Activated naive CD8-positive, alpha-beta T cell treated with anti-CD3 and anti-CD28 coated beads, Interleukin-2, amount 10 ng/mL, durations not matched to agents 7 days and 5 days (primary cell): ENCODE results near the gene PGBD5. TPM values are rescaled to one million over a fixed set of nuclear protein-coding genes. Genes with fewer than 3 reads are reported as not detected.

Experiments used
- ATAC-seq: fragments of 150-1000 bp; cut with Tn5 transposase; one replicate; pipeline ENCODE4 v1.10.0; 2021; ENCODE audit warnings: low read depth, moderate library complexity
- POLR2A ChIA-PET: fragments of 350-600 bp; sonication (Branson Sonifier 250); formaldehyde crosslinking; loops from one replicate; lab custom pipeline; 2021; ENCODE audit warnings: antibody characterized with exemption; lab: Charles Lee
- DNase-seq: peaks from one replicate; pipeline ENCODE4 v3.0.0; 2021
- H3K27ac Mint-ChIP-seq: one replicate; pipeline ENCODE4 v1.8.0; 2022; ENCODE audit warnings: mild to moderate bottlenecking, mixed read lengths
- H3K27me3 Mint-ChIP-seq: one replicate; pipeline ENCODE4 v1.8.0; 2022; ENCODE audit warnings: mild to moderate bottlenecking, moderate library complexity, mixed read lengths
- H3K36me3 Mint-ChIP-seq: one replicate; pipeline ENCODE4 v1.8.0; 2021; ENCODE audit warnings: mild to moderate bottlenecking, mixed read lengths
- H3K4me1 Mint-ChIP-seq: one replicate; pipeline ENCODE4 v1.8.0; 2021; ENCODE audit warnings: mixed read lengths
- H3K4me3 Mint-ChIP-seq: one replicate; pipeline ENCODE4 v1.8.0; 2022; ENCODE audit warnings: mild to moderate bottlenecking, moderate library complexity, mixed read lengths
- H3K9me3 Mint-ChIP-seq: one replicate; pipeline ENCODE4 v1.8.0; 2021; ENCODE audit warnings: mixed read lengths
- total RNA-seq, 2 experiments: library from RNA; stranded (reverse); gene quantifications; one replicate each; pipeline ENCODE4 v1.2.3, GENCODE V29; 2021

The PGBD5 gene
- total RNA-seq, 2 experiments from 2014 or later: not detected

DNA sequence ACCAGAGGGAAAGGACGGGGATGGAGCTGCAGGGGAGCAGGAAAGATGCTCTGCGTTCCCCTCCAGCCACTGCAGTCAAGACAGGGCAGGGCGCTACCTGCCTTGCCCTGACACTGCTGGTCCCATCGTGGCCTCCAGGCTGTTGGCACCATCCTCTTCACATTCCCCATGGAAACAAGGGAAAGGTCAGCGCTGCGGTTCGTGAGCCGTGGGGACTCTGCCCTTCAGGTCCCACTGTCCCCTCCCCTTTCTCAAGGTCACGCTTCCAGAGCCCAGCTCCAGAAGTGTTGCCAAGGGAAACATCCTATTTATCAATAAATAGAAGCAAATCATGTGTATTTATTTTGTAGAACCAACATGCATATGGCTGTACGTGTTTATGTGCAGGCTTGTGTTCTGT lies 56.0 kb downstream of the PGBD5 start:
- Mint-ChIP-seq H3K36me3 (no peaks in the 10 kb centered on the region), H3K27ac (no peak overlapping the region), H3K27me3 (peaks cover 13% of the 10 kb centered on the region), H3K4me3 (no peak overlapping the region), H3K4me1 (no peaks in the 10 kb centered on the region), H3K9me3 (no peaks in the 10 kb centered on the region)
- DNase-seq (no peak), ATAC-seq (no peak)
- POLR2A ChIA-PET: no interaction called here

DNA sequence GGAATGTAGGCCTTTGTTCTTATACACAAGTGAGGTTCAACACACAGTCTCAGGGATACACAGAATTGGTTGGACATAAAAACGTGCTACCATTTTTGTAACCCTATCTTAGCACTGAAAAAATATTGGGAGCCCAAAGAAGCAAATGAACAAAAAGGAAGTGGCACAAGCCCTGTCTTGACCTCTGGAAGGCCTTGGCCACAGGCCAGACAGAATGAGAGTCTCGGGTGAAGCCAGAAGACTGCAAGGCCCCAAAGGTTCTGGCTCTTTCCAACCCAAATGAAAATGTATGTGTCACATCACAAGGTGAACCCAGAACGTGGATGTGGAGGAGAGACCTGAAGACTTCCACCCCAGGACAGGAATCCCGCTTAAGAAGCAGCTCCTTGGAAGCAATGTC lies 57.3 kb downstream of the PGBD5 start:
- DNase-seq (no peak), ATAC-seq (no peak)
- H3K4me1 Mint-ChIP-seq: no peaks in the 10 kb centered on the region
- no peak overlapping the region for H3K4me3 Mint-ChIP-seq
- H3K36me3 Mint-ChIP-seq: no peaks in the 10 kb centered on the region
- POLR2A ChIA-PET: no interaction called here
- H3K9me3 Mint-ChIP-seq: no peaks in the 10 kb centered on the region
- peaks cover 8% of the 10 kb centered on the region for H3K27me3 Mint-ChIP-seq
- no peak overlapping the region for H3K27ac Mint-ChIP-seq

DNA sequence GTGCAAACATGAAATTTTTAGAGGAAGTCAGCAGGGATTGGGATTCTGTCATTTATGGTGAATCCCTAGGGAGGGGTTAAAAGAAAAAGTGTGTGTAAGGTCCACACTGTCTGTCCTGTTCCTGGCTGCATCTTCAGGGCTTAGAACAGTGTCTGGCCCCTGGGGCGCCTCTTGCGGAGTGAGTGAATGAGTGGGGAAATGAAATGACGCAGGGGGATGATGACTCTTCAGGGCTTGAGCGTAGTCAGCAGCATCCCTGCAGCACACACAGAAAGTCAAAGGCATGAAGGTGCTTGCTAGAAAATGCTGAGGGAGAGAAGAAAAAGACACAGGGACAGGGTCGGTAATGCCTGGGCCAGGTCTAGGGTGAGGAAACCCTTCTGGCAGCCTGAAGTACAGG lies 57.8 kb downstream of the PGBD5 start:
- Mint-ChIP-seq H3K27ac (no peak overlapping the region), H3K4me1 (no peaks in the 10 kb centered on the region), H3K9me3 (no peaks in the 10 kb centered on the region)

DNA sequence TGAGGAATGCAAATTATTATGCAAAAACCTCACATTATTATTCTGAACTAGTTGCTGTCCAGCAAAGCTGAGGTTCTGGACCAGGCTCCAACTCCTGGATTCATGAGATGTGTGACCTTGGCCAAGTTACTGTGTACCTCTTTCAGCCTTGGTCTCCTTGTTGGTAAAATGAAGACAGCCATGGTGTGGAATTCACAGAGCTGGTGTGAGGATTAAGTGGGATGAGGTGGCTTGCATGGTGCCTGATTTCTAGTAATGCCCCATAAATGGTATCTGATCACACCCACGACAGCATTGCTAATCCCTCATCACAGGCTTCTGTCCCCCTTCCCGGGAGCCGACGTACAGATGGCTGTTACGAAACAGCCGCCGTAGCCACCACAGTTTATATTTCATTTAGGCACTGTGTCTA lies 59.6 kb downstream of the PGBD5 start:
- H3K4me3 Mint-ChIP-seq: no peak overlapping the region
- DNase-seq (no peak), ATAC-seq (no peak)
- H3K27ac Mint-ChIP-seq: no peak overlapping the region
- POLR2A ChIA-PET: no interaction called here
- no peaks in the 10 kb centered on the region for H3K9me3 Mint-ChIP-seq
- no peaks in the 10 kb centered on the region for H3K4me1 Mint-ChIP-seq
- H3K36me3 Mint-ChIP-seq: no peaks in the 10 kb centered on the region
- H3K27me3 Mint-ChIP-seq: peaks cover 8% of the 10 kb centered on the region

More for the DNA sequence above, 57.8 kb downstream of the PGBD5 start:
- ATAC-seq: no peak
- no peaks in the 10 kb centered on the region for H3K36me3 Mint-ChIP-seq
- POLR2A ChIA-PET: no interaction called here
- DNase-seq: no peak
- H3K27me3 Mint-ChIP-seq: peaks cover 8% of the 10 kb centered on the region
- H3K4me3 Mint-ChIP-seq: no peak overlapping the region

DNA sequence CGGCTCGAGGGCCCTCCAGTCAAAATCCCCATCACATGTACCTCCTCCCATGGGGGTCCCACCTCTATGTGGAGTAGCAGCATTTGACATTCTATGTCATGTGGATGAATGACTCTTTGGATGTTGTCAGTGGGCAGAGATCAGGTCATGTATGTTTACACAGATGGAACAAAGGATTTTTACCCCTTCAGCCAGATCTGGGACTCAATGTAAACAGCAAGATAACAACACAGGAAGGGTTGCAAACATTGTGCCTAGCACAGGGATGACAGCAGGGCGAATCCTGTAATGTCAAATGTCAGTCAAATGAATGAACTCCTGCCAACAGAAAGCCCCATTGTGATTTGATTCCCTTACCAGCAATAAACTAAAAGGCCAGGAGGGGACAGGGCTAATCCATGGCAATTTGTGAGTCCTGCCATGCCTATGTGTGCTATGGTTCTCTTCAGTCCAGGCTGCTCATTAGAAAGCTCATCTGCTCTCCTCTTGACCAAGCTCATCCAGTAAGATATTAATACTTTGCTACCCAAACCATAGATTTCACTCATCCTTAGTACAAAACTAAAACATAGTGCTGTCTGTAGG lies 60.3 kb downstream of the PGBD5 start:
- Mint-ChIP-seq H3K9me3 (no peaks in the 10 kb centered on the region), H3K4me3 (no peak overlapping the region), H3K4me1 (no peaks in the 10 kb centered on the region), H3K27ac (no peak overlapping the region), H3K36me3 (no peaks in the 10 kb centered on the region), H3K27me3 (peaks cover 8% of the 10 kb centered on the region)
- POLR2A ChIA-PET: no interaction called here
- ATAC-seq: no peak
- no peak for DNase-seq

DNA sequence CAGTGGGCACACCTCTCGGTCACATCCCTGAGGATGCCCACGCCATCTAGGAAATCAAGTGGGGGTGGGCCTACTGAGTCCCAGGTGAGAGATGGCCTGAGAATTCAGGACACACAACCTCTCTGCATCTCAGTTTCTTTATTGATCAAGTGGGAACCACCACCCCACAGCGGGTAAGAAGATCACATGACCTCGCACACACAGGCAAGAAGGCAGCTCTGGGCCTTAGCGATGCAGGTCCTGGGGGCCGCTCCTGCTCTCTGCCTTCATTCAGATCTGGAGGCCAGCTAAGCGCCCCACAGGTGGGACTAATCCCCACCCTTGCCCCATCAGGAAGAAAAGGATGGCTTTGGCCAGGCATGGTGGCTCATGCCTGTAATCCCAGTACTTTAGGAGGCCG lies 63.2 kb downstream of the PGBD5 start:
- no peaks in the 10 kb centered on the region for H3K36me3 Mint-ChIP-seq
- ATAC-seq (no peak), DNase-seq (no peak)
- peaks cover 8% of the 10 kb centered on the region for H3K27me3 Mint-ChIP-seq
- H3K4me3 Mint-ChIP-seq: no peak overlapping the region
- no peak overlapping the region for H3K27ac Mint-ChIP-seq
- POLR2A ChIA-PET: no interaction called here
- no peaks in the 10 kb centered on the region for H3K4me1 Mint-ChIP-seq
- H3K9me3 Mint-ChIP-seq: no peaks in the 10 kb centered on the region

DNA sequence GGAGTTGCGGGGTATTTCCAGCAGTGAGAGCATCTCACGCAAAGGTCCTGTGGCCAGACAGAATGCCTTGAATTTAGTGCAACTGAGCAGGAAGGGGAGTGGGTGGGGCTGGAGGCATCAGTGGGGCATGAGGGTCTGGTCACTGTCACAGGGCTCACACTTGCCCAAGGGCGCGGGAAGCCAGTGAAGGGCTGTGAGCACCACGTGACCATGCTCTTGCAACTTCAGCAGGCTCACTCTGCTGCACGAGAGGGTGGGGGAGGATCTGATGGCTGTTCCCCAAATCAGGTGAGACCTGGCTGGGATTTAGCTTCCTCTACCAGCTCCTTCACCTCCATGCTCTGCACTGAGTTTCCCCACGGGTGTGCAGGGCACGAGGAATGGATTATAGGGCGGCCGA lies 64.2 kb downstream of the PGBD5 start:
- no peak for DNase-seq
- Mint-ChIP-seq H3K4me3 (no peak overlapping the region), H3K27ac (no peak overlapping the region), H3K9me3 (no peaks in the 10 kb centered on the region), H3K27me3 (peaks cover 5% of the 10 kb centered on the region), H3K36me3 (no peaks in the 10 kb centered on the region), H3K4me1 (no peaks in the 10 kb centered on the region)
- no peak for ATAC-seq
- POLR2A ChIA-PET: no interaction called here

DNA sequence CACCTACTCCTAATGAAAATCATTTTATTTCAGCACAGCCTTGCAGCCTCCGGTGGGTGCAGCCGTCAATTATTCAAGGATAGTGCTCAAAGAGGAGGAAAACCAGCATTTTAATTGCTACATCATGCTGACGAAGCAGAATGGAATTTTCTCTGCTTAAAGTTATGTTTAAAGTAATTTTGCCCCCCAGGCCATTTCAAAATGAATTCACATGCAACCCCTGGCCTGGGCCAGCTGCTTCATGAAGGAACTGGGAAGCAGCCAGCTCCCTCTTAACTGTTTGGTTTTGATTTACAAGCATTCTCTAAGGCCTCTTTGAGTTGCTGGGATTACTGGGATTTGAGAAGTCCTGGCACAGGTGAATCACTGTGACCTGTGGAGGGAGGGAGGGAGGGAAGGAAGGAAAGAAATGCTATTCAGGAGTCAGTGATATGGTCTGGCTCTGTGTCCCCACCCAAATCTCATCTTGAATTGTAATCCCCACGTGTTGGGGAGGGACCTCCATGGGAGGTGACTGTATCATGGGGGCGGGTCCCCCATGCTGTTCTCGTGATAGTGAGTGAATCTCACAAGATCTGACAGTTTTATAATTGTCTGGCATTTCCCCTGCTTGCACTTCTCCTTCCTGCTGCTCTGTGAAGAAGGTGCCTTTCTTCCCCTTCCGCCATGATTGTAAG lies 66.0 kb downstream of the PGBD5 start:
- no peaks in the 10 kb centered on the region for H3K4me1 Mint-ChIP-seq
- no peak for ATAC-seq
- no peaks in the 10 kb centered on the region for H3K36me3 Mint-ChIP-seq

DNA sequence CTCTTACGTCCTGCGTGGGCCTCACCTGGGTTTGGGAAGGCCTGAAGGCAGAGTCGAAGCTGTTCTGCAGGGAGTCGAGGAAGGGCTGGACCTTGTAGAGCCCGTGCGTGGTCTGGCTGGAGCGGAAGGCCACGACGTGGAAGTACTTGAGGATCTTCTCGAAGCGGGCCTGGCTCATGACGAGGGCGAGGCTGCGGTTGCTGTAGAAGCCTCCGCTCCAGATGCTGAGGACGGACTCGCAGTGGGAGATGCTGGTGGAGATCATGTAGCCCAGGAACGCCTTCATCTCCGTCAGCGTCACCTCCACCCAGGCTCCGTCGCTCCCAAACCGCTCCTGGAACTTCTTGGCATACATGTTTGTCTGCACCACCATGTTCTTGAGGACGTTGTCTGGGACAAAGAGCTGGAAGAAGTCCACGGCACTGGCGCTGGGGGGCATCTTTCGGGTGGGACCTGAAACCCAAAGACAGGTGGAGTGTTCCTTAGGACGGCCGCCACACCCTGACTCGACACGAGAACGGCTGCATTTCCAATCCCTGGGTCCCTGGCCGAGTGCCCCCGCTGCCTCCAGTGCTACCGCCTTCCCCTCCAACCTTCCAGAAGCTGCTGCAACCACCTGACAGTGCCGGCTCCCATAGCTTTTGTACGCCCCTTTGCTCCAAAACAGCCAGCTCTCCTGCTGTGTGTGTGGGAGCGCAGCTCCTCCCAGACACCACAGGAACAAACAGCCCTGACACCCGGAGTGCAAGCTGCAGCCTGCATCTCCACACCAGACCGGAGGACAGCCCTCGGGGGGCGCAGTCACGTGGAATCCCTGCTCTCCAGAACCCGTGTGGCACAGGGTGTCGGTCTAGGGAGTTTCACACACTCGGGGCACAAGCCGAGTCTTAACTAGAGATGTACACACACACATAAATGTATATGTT lies 69.0 kb downstream of the PGBD5 start:
- Mint-ChIP-seq H3K27ac (no peak overlapping the region), H3K27me3 (no peaks in the 10 kb centered on the region), H3K9me3 (no peaks in the 10 kb centered on the region), H3K36me3 (no peaks in the 10 kb centered on the region), H3K4me1 (no peaks in the 10 kb centered on the region), H3K4me3 (no peak overlapping the region)
- ATAC-seq (no peak), DNase-seq (no peak)
- POLR2A ChIA-PET: no interaction called here

More for the DNA sequence above, 66.0 kb downstream of the PGBD5 start:
- no peak for DNase-seq
- H3K27me3 Mint-ChIP-seq: no peaks in the 10 kb centered on the region
- H3K9me3 Mint-ChIP-seq: no peaks in the 10 kb centered on the region
- POLR2A ChIA-PET: no interaction called here
- H3K4me3 Mint-ChIP-seq: no peak overlapping the region
- H3K27ac Mint-ChIP-seq: no peak overlapping the region

DNA sequence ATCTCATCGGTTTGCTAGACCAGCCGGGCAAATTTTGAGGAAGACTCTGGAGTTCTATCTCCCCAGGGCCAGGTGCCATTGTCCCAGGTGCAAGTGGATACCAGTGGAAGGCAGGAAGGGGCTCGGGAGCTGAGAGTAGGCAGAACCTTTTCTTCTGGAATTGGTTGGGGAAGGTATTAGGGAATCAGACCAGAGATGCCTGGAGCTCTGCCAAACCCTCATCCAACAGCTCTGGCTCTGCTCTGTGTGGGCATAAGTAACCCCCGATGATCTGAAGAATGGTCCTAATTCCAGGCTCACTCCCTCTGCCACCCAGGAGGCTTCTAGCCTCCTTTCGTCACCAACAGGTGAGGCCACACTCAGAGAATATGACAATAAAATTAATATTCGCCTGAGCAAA lies 69.9 kb downstream of the PGBD5 start:
- Mint-ChIP-seq H3K4me1 (no peaks in the 10 kb centered on the region), H3K36me3 (no peaks in the 10 kb centered on the region), H3K4me3 (no peak overlapping the region), H3K27me3 (no peaks in the 10 kb centered on the region), H3K9me3 (no peaks in the 10 kb centered on the region), H3K27ac (no peak overlapping the region)
- ATAC-seq (no peak), DNase-seq (no peak)
- POLR2A ChIA-PET: no interaction called here

DNA sequence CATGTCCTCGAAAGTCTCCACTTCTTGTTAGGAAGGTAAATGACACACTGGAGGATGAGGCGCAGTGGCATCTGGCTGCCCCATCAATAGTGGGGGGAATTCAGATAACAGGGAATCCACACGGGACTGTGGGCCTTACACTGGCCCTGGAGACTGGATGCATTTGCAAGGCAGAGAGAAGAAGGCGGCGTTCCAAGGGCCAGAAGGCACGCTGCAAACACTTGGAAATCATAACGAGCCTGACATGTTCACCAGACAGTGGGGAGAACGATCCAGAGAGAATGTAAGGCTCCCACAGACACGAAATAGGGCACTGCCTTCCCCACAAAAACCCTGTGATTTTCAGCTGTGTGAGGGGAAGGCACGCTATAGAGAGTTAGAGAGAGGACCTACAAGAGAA lies 70.5 kb downstream of the PGBD5 start:
- Mint-ChIP-seq H3K4me1 (no peaks in the 10 kb centered on the region), H3K27ac (no peak overlapping the region), H3K9me3 (no peaks in the 10 kb centered on the region), H3K36me3 (no peaks in the 10 kb centered on the region), H3K4me3 (no peak overlapping the region), H3K27me3 (no peaks in the 10 kb centered on the region)
- POLR2A ChIA-PET: no interaction called here
- ATAC-seq: no peak
- no peak for DNase-seq

DNA sequence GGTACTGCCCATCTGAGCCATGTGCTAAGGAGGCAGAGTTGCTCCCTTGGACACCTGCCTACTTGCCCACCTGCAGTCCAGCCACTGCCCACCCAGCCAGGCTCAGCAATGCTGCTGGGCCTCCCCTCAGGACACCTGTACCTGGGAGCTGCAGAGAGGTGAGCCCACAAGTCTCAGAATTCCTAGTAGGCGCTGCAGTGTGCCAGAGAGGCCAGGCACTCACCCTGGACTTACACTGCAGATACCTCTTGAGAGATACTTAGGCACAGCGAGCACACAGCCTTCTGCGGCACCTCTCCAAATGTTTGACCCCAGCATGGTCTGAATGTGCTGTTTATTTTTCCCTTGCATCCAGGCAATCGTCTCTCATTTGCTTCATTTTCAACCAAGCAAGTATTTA lies 71.0 kb downstream of the PGBD5 start:
- H3K9me3 Mint-ChIP-seq: no peaks in the 10 kb centered on the region
- no peak overlapping the region for H3K27ac Mint-ChIP-seq
- DNase-seq (no peak), ATAC-seq (no peak)
- no peaks in the 10 kb centered on the region for H3K36me3 Mint-ChIP-seq
- no peaks in the 10 kb centered on the region for H3K27me3 Mint-ChIP-seq
- no peaks in the 10 kb centered on the region for H3K4me1 Mint-ChIP-seq
- POLR2A ChIA-PET: no interaction called here
- no peak overlapping the region for H3K4me3 Mint-ChIP-seq

DNA sequence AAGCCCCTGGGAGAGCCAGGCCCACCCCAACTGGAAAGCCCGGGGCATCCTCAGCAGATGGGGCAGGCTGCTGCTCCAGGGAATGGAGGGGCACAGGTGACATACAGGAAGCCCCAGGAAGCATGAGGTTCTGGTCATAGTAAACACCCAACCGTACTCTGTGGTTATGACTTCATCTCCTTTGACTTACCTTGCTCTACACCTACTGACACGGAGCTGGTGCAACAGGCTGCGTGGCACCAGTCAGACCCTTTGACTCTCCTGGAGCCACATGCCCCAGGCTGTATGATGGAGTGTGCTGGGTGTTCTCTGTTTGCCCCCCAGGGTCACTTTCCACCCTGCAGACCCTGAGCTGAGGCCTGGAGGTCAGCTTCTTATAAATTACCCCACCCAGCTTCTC lies 72.1 kb downstream of the PGBD5 start:
- no peak for DNase-seq
- no peaks in the 10 kb centered on the region for H3K4me1 Mint-ChIP-seq
- POLR2A ChIA-PET: no interaction called here
- no peaks in the 10 kb centered on the region for H3K36me3 Mint-ChIP-seq
- no peak overlapping the region for H3K27ac Mint-ChIP-seq
- H3K4me3 Mint-ChIP-seq: no peak overlapping the region
- no peak for ATAC-seq
- no peaks in the 10 kb centered on the region for H3K9me3 Mint-ChIP-seq
- H3K27me3 Mint-ChIP-seq: no peaks in the 10 kb centered on the region

DNA sequence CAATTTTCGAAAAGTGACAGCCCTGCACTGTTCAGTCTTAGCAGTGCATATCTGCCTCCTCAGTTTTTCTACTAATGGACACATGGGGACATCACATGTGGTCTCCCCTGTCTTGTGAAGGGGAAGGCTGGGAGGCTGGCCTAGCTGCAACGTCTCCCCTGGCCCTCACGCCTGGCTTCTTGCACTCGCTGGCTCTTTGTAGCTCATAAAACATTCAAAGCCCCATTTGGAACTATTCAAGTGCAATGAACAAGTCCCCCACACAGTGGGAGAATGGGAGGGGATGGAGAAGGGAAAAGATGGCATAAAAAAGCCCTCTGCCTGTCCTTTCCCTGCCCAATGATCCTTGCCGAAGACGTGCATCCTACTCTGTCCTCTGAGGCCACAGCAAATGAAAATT lies 73.6 kb downstream of the PGBD5 start:
- Mint-ChIP-seq H3K36me3 (no peaks in the 10 kb centered on the region), H3K4me3 (no peak overlapping the region), H3K9me3 (no peaks in the 10 kb centered on the region), H3K27ac (no peak overlapping the region), H3K27me3 (no peaks in the 10 kb centered on the region), H3K4me1 (no peaks in the 10 kb centered on the region)
- POLR2A ChIA-PET: no interaction called here
- DNase-seq: no peak
- no peak for ATAC-seq
